Right kidney (tissue), 1 donor: ENCODE measurements around the gene MGMT.

Experiments used
- DNase-seq: peaks from one replicate; pipeline ENCODE4 v3.0.0-alpha.2; 2016

The MGMT gene

DNA sequence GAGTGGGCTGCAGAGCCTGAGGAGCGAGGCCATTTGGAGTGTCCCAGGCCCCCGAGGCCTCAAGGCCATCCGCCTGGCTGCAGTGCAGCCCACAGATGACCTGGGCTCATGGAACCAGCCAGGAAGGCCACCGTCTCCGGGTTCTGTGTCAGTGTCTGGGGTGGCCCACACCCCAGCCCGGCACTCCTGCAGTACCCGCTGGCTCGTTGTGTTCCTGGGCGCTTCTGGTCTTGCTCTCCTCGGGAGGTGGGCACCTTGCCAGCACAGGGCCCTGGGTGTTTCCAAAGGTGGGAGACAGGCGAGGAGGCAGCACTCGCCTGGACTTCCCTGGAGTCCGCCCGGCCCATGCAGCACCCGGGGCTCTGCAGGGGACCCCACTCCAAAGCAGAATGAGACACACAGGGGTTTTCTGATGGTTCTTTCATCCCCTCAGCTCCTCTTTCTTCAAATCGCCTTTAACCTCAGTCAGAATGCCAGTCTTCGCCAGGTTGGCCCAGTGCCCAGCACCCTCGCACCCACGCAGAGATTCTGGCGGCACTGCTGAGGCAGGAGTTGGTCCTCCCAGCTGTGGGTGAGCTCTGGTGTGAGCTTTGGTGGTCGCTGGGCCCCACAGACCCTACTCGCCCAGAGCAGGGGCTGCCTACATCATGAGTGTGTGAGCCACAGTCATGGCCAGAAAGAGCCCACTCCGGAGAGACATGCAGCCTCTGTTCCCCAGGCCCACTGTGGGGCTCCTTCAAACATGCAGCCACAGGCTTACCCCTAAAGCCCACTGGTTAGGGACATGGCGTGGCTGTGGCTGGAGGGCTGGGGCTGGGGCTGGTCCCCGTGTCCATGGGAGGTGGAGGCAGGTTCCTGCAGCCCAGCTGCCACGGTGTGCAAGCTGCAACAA is 341.3 kb downstream of the MGMT start:
- DNase-seq, result no peak

- DNase-seq, result no peak
These were observed 342.4 kb downstream of the MGMT start for GRCh38 chr10:129809431-129809830.

GRCh38 chr10:129809841-129810240 is 342.8 kb downstream of the MGMT start:
- no peak for DNase-seq

DNA sequence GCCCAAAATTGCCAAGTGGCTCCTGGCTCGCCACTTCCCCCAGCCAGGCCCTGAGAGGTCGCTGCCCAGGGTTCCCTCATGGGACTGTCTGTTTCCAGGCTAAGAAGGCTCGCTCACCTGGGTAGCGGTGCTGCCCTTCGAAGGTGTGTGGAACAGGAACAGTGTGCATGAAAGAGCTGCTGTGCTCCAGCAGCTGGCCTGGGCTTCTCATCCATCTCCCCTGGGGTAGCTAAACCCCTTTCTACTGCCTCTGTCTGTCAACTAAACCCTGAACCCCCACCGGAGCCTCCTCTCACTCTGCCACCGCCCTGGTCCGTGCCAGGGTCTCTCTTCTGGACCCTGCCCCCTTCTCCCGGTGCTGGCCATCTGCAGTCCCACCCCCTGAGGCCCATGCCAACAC is 344.2 kb downstream of the MGMT start:
- DNase-seq, result no peak

- no peak for DNase-seq
These were observed 345.4 kb downstream of the MGMT start for GRCh38 chr10:129812398-129812797.

DNA sequence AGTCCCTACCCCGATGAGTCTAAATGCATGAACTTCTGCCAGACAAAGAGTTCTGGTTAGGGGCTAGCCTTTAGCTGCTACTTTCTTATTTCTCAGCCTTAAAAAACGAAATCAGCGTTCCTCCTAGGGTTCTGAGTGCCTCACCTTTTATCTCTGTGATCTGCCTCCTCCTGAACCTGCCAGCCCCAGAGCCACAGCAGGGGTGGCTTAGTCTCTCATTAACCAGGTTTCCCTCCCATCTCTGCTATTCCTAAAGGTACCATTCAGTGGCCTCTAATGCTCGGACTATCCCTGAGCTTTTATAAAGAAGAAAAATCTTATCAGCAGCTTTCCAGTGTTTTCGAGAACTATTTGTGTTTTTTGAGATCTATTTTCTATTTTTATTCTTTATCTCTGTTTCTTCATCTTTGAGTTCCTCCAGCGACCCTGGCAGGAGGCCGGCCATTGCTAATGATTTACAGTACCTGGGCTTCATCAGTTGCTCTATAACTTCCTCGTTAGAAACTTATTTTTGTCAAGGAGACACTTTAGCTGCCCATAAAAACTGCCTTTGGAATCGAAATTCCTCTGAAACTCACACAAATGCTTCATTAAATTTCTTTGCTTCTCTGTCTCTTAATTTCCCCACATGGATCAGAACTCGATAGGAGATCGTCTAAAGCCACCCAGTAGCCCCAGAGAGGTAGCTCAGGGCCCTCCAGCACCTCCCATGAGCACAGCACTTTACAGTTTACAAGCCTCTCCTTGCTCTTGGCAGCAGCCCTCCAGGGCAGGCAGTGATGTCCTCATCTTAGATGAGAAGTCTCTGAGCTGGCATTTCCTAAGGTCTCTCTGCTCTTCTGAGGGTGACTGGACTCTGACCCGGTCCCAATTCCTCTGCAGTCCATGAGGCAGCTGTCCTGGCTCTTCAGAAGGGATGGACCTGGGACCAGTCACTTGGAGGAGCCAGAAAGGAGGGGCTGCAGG is 347.9 kb downstream of the MGMT start:
- DNase-seq, result no peak

DNA sequence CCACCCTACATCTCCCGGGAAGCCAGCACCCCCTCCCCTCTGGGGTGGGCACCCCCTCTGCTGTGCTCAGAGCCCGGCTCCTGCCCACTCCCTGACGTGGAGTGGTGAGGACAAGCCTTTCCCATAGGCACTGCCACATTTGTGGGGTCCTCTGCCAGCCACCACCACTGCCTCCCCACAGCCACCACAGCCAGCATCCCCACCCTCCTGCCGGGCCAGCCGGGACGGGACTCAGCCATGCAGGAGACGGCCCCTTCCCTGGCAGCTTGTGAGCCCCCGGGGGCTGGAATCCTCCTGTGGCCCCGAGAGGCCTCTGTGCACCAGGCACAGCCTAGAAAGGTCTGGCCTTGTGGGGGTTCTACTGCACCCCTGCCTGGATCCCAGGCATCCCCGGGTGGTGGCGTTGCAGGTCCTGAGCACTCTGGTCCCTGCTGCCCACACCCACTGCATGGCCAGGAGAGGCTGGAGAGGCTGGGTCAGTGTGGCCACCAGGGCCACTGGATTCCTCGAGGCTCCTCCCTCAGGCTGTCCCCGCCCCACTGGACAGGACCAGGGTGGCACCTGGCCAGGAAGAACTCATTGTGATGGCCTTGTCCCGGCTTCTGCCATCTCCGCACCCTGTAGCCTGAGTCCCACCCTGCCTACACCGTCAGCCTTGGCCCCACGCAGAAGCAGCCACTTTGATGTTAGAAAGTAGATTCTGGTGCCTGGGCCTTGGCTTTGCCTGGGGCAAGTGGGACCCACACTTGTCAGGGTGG is 349.0 kb downstream of the MGMT start:
- no peak for DNase-seq

- DNase-seq, result no peak
These were observed 349.6 kb downstream of the MGMT start for GRCh38 chr10:129816656-129817045.
